ENCODE results near the gene KCNK1.

The KCNK1 gene

DNA sequence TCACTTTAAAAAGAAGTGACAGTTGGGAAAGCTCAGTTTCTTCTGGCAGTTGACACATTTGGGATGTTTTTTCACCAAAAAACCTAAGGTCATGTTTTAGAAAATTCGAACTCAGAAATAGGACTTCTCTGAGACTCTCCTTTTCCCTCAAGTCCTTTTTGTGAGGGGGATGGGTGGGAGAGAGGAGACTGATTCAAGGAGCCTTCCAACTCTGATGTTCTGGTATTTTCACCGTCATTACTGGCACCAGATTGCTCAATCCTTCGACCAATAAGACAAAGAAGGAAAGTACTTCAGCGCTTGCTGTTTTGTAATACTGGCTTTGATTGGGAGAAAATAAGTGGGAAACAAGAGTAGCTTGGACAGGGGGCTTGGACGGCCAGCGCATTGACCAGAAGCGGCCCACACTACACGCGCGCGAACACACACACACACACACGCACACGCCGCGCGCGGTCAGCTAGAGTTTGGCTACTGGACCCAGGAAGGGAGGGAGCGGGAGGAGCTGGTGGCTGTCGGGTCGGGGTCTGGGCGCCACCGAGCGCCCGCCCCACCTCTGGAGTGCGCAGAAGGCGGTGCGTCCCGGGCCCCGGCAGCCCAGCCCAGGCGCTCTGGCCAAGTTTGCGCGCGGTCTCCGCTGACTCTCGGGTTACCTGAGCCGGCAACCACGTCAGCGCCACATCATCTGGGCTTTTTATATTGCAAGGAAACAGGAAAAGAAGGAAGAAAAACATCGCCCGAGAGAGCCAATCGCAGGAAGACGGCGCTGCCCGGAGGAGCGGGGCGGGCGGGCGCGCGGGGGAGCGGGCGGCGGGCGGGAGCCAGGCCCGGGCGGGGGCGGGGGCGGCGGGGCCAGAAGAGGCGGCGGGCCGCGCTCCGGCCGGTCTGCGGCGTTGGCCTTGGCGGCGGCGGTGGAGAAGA, at the start of gene KCNK1:
Gene KCNK1 (plus strand): TSS at position 855 of the 921 bp plus-strand sequence. CDS start 66 bp downstream, at position 921.
- TF ChIP-seq, protein P1, sequence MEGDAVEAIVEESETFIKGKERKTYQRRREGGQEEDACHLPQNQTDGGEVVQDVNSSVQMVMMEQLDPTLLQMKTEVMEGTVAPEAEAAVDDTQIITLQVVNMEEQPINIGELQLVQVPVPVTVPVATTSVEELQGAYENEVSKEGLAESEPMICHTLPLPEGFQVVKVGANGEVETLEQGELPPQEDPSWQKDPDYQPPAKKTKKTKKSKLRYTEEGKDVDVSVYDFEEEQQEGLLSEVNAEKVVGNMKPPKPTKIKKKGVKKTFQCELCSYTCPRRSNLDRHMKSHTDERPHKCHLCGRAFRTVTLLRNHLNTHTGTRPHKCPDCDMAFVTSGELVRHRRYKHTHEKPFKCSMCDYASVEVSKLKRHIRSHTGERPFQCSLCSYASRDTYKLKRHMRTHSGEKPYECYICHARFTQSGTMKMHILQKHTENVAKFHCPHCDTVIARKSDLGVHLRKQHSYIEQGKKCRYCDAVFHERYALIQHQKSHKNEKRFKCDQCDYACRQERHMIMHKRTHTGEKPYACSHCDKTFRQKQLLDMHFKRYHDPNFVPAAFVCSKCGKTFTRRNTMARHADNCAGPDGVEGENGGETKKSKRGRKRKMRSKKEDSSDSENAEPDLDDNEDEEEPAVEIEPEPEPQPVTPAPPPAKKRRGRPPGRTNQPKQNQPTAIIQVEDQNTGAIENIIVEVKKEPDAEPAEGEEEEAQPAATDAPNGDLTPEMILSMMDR (IDR thresholded peaks at IDR 0.05) = no peak
- no peaks in the 10 kb centered on the region for H3K9me3 ChIP-seq (ENCODE audit: control insufficient read depth, low read length)
- no peaks in the 10 kb centered on the region for H3K27me3 ChIP-seq (ENCODE audit: control insufficient read depth, insufficient read depth, low read length)
- peak within 1 kb of the TSS; percentile 68 for H3K4me3 ChIP-seq (ENCODE audit: low read depth, low read length)
- no peak within 1 kb of the TSS for H3K9ac ChIP-seq
- peak within 1 kb of the TSS; percentile 78 for H2AFZ ChIP-seq
- H3K36me3 ChIP-seq (ENCODE audit: control insufficient read depth, insufficient read depth, low read length) = no peaks in the 10 kb centered on the region
- no peaks in the 10 kb centered on the region for H3K79me2 ChIP-seq
- no peaks in the 10 kb centered on the region for H3K4me1 ChIP-seq
- peak within 1 kb of the TSS; percentile 85 for H3K4me2 ChIP-seq (ENCODE audit: low read length)
- H3K27ac ChIP-seq = no peak within 1 kb of the TSS

DNA sequence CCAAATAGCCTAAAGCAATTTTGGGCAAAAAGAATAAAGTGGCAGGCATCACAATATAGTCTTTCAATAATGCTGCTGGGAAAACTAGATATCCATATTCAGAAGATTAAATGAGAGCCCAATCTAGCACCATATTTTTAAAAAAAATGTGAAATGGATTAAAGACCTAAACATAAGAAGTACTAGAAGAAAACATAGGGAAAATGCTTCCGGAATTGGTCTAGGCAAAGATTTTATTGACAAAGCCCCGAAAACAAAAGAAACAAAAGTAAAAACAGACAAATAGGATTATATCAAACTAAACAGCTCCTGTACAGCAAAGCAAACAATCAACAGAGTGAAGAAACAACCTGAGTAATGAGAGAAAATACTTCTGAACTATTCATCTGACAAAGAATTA, 48.6 kb upstream of the KCNK1 start:
- Histone ChIP-seq H3K4me3 (ENCODE audit: low read depth, low read length) (no peak overlapping the region), H3K9me3 (ENCODE audit: control insufficient read depth, low read length) (no peaks in the 10 kb centered on the region), H3K36me3 (ENCODE audit: control insufficient read depth, insufficient read depth, low read length) (no peaks in the 10 kb centered on the region), H2AFZ (no peak overlapping the region), H3K4me1 (no peaks in the 10 kb centered on the region), H3K27ac (no peak overlapping the region), H3K27me3 (ENCODE audit: control insufficient read depth, insufficient read depth, low read length) (no peaks in the 10 kb centered on the region), H3K4me2 (ENCODE audit: low read length) (no peak overlapping the region), H3K79me2 (no peaks in the 10 kb centered on the region), H3K9ac (no peak overlapping the region)
- TF ChIP-seq, protein P1 (IDR thresholded peaks at IDR 0.05) = no peak

DNA sequence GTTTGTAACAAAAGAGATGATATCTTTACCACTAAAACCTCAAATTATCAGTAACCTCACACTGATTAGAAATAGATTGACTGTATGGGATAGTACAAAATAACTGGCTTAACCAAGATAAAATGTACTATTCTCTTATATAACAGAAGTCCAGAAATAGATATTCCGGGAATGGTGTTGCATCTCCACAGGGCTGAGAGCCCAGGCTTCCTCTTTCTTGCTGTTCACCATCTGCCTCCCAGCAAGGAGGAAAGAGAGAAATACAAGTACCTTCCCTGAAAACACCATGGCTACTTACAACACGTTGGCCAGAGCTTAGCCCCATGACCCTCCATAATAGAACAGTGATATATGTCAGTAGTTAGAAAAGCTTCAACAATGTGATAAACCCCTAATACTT, 47.0 kb upstream of the KCNK1 start:
- Histone ChIP-seq H3K79me2 (no peaks in the 10 kb centered on the region), H3K9me3 (ENCODE audit: control insufficient read depth, low read length) (no peaks in the 10 kb centered on the region), H3K4me3 (ENCODE audit: low read depth, low read length) (no peak overlapping the region), H2AFZ (no peak overlapping the region), H3K4me2 (ENCODE audit: low read length) (no peak overlapping the region), H3K27me3 (ENCODE audit: control insufficient read depth, insufficient read depth, low read length) (no peaks in the 10 kb centered on the region), H3K9ac (no peak overlapping the region), H3K36me3 (ENCODE audit: control insufficient read depth, insufficient read depth, low read length) (no peaks in the 10 kb centered on the region), H3K4me1 (no peaks in the 10 kb centered on the region), H3K27ac (no peak overlapping the region)
- TF ChIP-seq, protein P1 (IDR thresholded peaks at IDR 0.05) = no peak

DNA sequence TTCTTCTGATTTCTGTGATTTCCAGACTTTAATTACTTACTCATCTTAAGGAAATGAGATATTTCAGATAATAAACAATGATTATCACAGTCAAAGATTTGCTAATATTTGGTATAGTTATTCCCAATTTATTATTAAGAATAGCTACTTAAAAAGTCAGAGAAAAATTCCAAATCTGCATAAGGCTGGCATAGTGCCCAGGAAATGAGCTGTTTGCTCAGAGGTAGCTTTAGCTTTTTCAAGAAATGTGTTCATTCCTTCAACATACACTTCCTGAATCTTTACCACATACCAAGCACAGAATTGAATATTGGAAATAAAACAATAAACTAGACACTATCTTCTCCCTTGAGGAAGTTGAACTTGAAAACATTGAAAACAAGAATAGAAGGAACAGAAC, 44.3 kb upstream of the KCNK1 start:
- Histone ChIP-seq H3K4me2 (ENCODE audit: low read length) (no peak overlapping the region), H3K79me2 (no peaks in the 10 kb centered on the region), H3K9ac (no peak overlapping the region), H3K36me3 (ENCODE audit: control insufficient read depth, insufficient read depth, low read length) (no peaks in the 10 kb centered on the region), H3K9me3 (ENCODE audit: control insufficient read depth, low read length) (no peaks in the 10 kb centered on the region), H3K4me1 (no peaks in the 10 kb centered on the region), H3K4me3 (ENCODE audit: low read depth, low read length) (no peak overlapping the region), H3K27ac (no peak overlapping the region), H2AFZ (no peak overlapping the region), H3K27me3 (ENCODE audit: control insufficient read depth, insufficient read depth, low read length) (no peaks in the 10 kb centered on the region)
- TF ChIP-seq, protein P1 (IDR thresholded peaks at IDR 0.05) = no peak

All from parathyroid adenoma (tissue), 2 donors.